Activated CD4-positive, alpha-beta T cell treated with anti-CD3 and anti-CD28 coated beads for 36 hours (primary cell): ENCODE results near the gene HOXA10. TPM values are rescaled to one million over a fixed set of nuclear protein-coding genes. Genes with fewer than 3 reads are reported as not detected.

Experiments used
- ATAC-seq: fragments of 200-7000 bp; cut with Tn5 transposase; one replicate; pipeline ENCODE4 v1.10.0; 2021; ENCODE audit warnings: mild to moderate bottlenecking, moderate library complexity
- CTCF ChIA-PET: fragments of 350-600 bp; sonication (Branson Sonifier 250); formaldehyde crosslinking; loops from one replicate; lab custom pipeline; 2021; ENCODE audit warnings: antibody characterized with exemption; lab: Charles Lee
- POLR2A ChIA-PET: fragments of 350-600 bp; sonication (Branson Sonifier 250); formaldehyde crosslinking; loops from one replicate; lab custom pipeline; 2021; ENCODE audit warnings: antibody characterized with exemption, inconsistent platforms; lab: Charles Lee
- DNase-seq: peaks from one replicate; pipeline ENCODE4 v3.0.0-alpha.2; 2020
- H3K27ac Mint-ChIP-seq: one replicate; pipeline ENCODE4 v1.8.0; 2021; ENCODE audit warnings: mixed read lengths
- H3K27me3 Mint-ChIP-seq: one replicate; pipeline ENCODE4 v1.8.0; 2021; ENCODE audit warnings: mixed read lengths
- H3K36me3 Mint-ChIP-seq: one replicate; pipeline ENCODE4 v1.8.0; 2021; ENCODE audit warnings: low read depth, mixed read lengths
- H3K4me1 Mint-ChIP-seq: one replicate; pipeline ENCODE4 v1.8.0; 2021; ENCODE audit warnings: mixed read lengths
- H3K4me3 Mint-ChIP-seq: one replicate; pipeline ENCODE4 v1.8.0; 2021; ENCODE audit warnings: mild to moderate bottlenecking, moderate library complexity, mixed read lengths
- H3K9me3 Mint-ChIP-seq: one replicate; pipeline ENCODE4 v1.8.0; 2021; ENCODE audit warnings: low read depth, mixed read lengths
- intact Hi-C, 2 experiments: fragments of 100-400 bp; cut with DNase I in 1 of 2; cut with micrococcal nuclease in 1 of 2; formaldehyde crosslinking; loops; one replicate each; pipeline versions ENCODE4 v1.14.2 to v1.15.1; 2022 to 2024; cut with DNase I, micrococcal nuclease
- total RNA-seq, 2 experiments: library from RNA; stranded (reverse); gene quantifications; one replicate each; pipeline ENCODE4 v1.2.3, GENCODE V29; 2021

HOXA10 gene
- total RNA-seq, 2 experiments from 2014 or later = not detected

DNA sequence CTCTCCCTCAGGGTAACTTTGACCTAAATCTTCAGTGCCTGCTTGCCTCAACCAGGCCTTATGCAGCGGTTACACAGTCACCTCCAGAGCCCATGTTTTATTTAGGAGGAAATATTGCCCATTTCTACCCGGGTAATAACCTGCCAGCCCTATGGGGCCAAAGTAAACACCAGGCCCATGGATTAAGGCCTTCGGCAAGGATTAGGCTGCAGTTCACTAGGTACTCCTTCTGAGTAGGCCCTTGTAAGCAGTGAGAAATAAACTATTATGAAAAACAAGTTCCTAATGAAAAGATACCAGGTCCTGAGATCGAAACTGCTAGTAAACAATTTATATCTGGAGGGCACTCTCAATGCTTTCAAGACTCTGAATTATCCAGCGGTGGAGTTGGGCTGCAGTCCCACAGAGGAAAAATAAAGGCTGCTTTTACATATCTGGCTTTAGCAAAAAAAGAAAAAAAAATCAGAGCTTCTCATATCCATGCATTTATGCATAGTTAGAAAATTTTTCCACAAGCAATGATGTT is 3.7 kb upstream of the HOXA10 start:
- DNase-seq = no peak
- ATAC-seq = no peak
- Mint-ChIP-seq H3K27ac (no peak overlapping the region), H3K4me1 (peaks cover 6% of the 10 kb centered on the region), H3K27me3 (peaks cover 50% of the 10 kb centered on the region), H3K9me3 (no peaks in the 10 kb centered on the region), H3K4me3 (no peak overlapping the region), H3K36me3 (no peaks in the 10 kb centered on the region)
- ChIA-PET CTCF (interaction anchor here (1.0 to 2.3 kb wide), 5 partner anchors 11 to 79 kb away, joined by 3 to 12 read pairs (median 4); no protein-coding TSS in a partner anchor), POLR2A (interaction anchor here (0.6 kb wide), 1 partner anchor 885 kb away, joined by 5 read pairs; no protein-coding TSS in a partner anchor)
- intact Hi-C loops = no loop called here

DNA sequence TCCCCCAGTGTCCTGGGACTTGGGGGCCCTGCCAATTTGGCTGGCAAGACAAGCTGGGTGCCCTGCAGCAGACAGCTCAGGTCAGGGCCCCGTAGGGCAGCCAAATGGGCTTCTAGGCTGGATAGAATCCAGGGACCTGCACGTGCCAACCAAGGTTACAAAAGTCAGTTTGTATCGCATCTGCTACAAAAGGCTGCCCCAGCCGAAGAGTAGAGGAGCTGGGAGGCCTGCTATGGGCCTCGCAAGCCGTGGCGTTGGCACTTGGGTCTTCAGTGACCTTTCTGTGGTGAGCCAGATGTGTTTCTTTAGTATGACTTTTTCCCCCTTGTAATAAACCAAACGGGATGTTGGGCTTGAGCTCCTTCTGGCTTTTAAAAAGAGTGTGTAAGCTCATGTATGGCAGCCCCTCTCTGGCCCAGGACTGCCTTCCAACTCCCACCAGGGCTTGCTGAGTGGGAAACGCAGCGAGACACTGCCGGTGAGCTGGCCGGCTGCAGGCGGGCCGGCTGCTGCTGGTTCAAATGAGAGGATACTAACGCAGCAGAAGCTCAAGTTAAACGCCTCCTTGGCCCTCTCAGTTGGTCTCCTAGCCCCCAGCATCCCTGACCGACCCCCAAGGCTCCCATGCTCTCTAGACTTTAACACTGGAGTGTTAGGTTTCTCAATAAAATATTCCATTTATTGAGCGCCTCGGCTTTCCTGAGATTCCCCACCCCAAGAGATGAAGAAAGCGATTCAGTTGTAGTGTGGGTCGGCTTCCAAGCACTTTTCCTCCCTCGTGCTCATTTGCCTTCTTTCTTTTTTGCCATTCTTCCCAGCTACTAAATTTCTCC is 3.1 kb upstream of the HOXA10 start:
- CTCF ChIA-PET = interaction anchor here (0.6 to 1.7 kb wide), 6 partner anchors 11 to 1131 kb away, joined by 3 to 6 read pairs (median 3); no protein-coding TSS in a partner anchor
- intact Hi-C loops = no loop called here
- no peak for ATAC-seq
- Mint-ChIP-seq H3K4me1 (peaks cover 9% of the 10 kb centered on the region), H3K36me3 (no peaks in the 10 kb centered on the region), H3K27me3 (peaks cover 48% of the 10 kb centered on the region), H3K9me3 (no peaks in the 10 kb centered on the region), H3K4me3 (no peak overlapping the region), H3K27ac (no peak overlapping the region)
- POLR2A ChIA-PET = interaction anchor here (0.5 to 0.6 kb wide), 2 partner anchors 8 to 886 kb away, joined by 5 read pairs; partner anchors contain the start of gene HOXA11
- no peak for DNase-seq

DNA sequence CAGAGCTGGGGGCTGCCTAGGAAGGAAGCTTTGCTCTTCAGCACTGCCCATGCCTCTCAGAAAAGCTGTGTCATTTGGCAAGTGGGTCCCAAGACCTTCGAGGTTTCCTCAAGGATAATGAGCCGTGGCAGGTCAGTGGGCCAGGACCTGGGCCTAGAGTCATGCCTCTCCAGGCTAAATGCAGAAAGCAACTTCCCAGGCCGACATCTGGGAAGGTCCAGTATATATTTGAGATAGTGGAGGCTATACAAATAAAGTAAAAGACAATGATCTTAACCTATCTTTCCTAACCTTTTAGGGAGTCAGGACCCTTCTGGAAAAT is 2.4 kb upstream of the HOXA10 start:
- intact Hi-C loops = no loop called here
- POLR2A ChIA-PET = interaction anchor here (0.5 kb wide), 1 partner anchor 9 kb away, joined by 5 read pairs; the partner anchor contains the start of gene HOXA11
- H3K4me3 Mint-ChIP-seq = no peak overlapping the region

DNA sequence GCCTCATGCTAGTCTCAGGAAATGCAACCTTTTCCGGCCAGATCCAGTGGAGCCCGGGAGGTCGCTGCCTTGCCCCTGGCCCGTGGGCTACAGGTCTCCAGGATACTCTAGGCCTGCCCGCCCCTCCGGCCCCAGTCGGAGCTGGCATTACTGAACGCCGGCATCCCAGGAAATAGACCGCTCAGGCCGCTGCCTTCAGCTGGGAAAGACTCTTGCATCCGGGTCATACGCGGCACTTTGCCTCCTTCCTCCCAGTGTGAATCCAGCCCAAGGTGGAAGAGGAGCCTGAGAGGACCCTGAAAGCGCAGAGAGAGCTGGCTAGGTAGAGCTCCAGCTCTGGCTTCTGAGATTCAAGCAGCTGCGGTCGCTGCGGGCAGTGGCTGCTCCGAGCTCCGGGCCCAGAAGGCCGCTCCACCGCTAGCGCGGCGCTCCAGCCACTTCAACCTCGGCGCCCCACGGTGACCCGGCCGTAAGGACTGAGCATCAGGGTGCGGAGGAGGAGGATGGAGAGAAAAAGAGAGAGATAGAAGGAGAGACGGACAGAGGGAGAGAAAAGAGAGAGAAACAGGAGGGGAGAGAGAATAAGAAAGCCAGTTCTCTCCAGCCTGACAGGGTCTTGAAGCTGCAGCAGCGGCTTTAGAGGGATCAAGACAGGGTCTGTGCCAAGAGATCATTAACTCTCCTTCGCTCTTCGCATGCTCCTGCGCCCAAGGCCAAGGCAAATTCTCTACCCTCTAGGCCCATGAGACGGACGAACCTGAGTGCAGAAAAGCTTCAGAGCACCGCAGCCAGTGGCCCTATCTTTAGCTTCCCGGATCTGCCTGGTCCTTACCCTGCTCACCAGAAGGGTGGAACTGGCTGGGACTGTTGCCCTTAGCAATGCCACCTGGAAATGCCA is 1.8 kb upstream of the HOXA10 start:
- DNase-seq (no peak), ATAC-seq (no peak)
- Mint-ChIP-seq H3K4me3 (no peak overlapping the region), H3K27ac (no peak overlapping the region), H3K36me3 (no peaks in the 10 kb centered on the region), H3K4me1 (peaks cover 15% of the 10 kb centered on the region), H3K9me3 (no peaks in the 10 kb centered on the region), H3K27me3 (peaks cover 53% of the 10 kb centered on the region)
- ChIA-PET POLR2A (no interaction called here), CTCF (interaction anchor here (0.9 to 1.7 kb wide), 4 partner anchors 13 to 26 kb away, joined by 3 to 6 read pairs (median 4); no protein-coding TSS in a partner anchor)
- intact Hi-C loops = no loop called here

More for the DNA sequence above, 2.4 kb upstream of the HOXA10 start:
- CTCF ChIA-PET = interaction anchor here (0.9 to 1.7 kb wide), 4 partner anchors 12 to 27 kb away, joined by 3 to 6 read pairs (median 4); no protein-coding TSS in a partner anchor
- Mint-ChIP-seq H3K36me3 (no peaks in the 10 kb centered on the region), H3K27me3 (peaks cover 53% of the 10 kb centered on the region), H3K27ac (no peak overlapping the region), H3K4me1 (peaks cover 14% of the 10 kb centered on the region), H3K9me3 (no peaks in the 10 kb centered on the region)
- DNase-seq = no peak
- ATAC-seq = no peak

DNA sequence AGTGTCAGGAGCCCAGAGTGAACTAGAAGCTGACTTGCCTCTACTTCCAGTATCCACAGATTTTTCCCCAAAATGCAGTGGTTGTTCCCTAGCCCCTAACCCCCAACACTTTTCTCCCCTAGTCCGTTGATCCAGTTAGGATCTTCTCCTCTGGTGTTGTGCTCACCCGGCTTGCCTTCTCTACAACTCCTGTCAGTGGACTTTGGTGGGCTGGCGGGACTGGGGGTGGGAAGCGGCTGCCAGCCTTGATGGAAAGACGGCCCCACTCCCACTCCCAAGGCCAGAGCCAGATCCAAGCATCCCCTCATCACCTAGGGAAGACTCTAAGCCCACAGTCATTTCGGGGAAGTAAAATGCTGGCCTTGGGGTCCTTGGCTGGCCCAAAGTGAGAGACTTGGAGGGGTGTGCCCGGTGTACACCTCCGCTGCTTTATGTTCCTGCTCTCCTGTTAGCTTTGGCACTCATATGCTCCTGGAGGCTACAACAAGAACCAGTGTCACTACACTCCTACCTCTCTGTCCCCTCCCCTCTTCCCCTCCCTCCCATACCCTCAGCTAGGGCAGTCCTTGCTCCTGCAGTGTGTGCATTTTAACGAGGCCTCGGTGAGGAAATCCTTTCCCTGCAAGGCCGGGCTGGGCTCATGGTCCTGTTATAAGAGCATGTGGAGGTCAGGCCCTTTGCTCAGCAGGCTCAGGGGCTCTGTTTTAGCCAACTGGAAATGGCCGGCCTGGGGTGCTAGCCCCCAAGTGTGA is 930 bp upstream of the HOXA10 start:
- no peaks in the 10 kb centered on the region for H3K9me3 Mint-ChIP-seq
- peaks cover 15% of the 10 kb centered on the region for H3K4me1 Mint-ChIP-seq
- ATAC-seq = no peak
- POLR2A ChIA-PET = no interaction called here
- H3K36me3 Mint-ChIP-seq = no peaks in the 10 kb centered on the region
- CTCF ChIA-PET = interaction anchor here (0.6 kb wide), 1 partner anchor 35 kb away, joined by 4 read pairs; no protein-coding TSS in a partner anchor
- peaks cover 54% of the 10 kb centered on the region for H3K27me3 Mint-ChIP-seq
- no peak for DNase-seq
- intact Hi-C loops = no loop called here
- no peak overlapping the region for H3K27ac Mint-ChIP-seq
- no peak overlapping the region for H3K4me3 Mint-ChIP-seq

DNA sequence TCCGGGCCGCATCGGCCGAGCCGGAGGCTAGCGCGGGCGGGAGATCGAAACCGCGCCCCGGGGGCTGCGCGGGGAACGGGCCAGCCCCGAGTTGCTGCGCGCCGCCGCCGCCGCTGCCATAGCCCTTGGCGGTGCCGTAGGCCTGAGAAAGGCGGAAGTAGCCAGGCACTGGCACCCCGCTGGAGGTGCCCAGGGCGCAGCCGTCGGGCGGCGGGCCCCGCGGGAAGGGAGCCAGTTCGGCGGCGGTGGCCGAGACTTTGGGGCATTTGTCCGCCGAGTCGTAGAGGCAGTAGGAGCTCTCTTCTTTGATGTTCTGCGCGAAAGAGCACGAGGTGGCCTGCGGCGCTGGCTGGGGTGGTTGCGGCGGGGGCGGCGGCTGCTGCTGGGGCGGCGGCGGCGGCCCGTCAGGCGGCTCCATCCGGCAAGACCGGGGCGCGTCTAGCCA is 587 bp downstream of the HOXA10 start:
- peaks cover 52% of the 10 kb centered on the region for H3K27me3 Mint-ChIP-seq
- no peak overlapping the region for H3K4me3 Mint-ChIP-seq
- no peaks in the 10 kb centered on the region for H3K36me3 Mint-ChIP-seq
- intact Hi-C loops = loop anchor here in 1 of 2 experiments (2.0 kb wide), 1 partner anchor 17 kb away; the partner anchor contains the start of gene HOXA7
- CTCF ChIA-PET = interaction anchor here (1.0 to 1.6 kb wide), 2 partner anchors 11 to 13 kb away, joined by 4 to 6 read pairs; no protein-coding TSS in a partner anchor
- ATAC-seq (peak; percentile 60), DNase-seq (peak; percentile 50)
- peaks cover 13% of the 10 kb centered on the region for H3K4me1 Mint-ChIP-seq
- no peaks in the 10 kb centered on the region for H3K9me3 Mint-ChIP-seq
- POLR2A ChIA-PET = interaction anchor here (0.6 kb wide), 1 partner anchor 312 kb away, joined by 7 read pairs; no protein-coding TSS in a partner anchor
- H3K27ac Mint-ChIP-seq = no peak overlapping the region

DNA sequence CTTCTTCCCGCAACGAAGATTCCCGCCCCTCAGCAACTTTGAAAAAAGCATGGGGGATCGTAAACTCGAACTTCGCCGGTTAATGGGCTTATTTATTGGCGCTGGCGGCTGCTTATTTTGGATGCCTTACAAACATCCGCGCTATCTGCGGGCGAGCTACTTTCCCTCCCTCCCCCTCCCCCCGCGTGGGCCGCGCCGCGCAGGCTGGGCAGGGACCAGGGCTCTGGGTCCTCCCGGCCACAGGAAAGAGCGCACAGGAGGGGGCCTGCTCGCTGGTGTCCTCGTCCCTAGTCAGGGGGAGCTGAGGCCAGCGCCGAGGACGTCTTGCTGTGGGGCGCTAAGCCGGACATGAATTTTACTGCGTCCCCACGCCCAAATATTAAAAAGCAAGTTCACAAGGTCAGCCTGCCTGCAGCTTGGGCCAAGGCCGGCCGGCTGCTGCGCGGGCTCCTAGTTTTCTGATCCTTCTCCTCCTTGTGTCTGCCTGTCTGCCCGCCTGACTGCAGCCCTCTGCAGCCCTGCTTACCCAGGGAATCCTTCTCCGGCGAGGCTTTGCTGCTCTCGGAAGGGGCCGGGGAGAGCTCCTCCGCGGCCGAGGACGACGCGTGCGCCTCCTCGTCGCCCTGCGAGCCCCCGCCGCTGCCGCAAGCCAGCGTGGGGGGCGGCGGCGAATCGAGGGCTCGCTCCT is 1.2 kb downstream of the HOXA10 start:
- Mint-ChIP-seq H3K4me3 (no peak overlapping the region), H3K4me1 (peaks cover 15% of the 10 kb centered on the region), H3K27ac (no peak overlapping the region), H3K36me3 (no peaks in the 10 kb centered on the region), H3K27me3 (peaks cover 56% of the 10 kb centered on the region), H3K9me3 (no peaks in the 10 kb centered on the region)
- intact Hi-C loops = loop anchor here in 1 of 2 experiments (2.0 kb wide), 1 partner anchor 16 kb away; the partner anchor contains the start of gene HOXA7
- ATAC-seq (peak; percentile 14), DNase-seq (peak; percentile 31)
- POLR2A ChIA-PET = interaction anchor here (0.6 kb wide), 1 partner anchor 312 kb away, joined by 7 read pairs; no protein-coding TSS in a partner anchor
- CTCF ChIA-PET = interaction anchor here (0.6 to 1.6 kb wide), 4 partner anchors 10 to 113 kb away, joined by 3 to 6 read pairs (median 4); no protein-coding TSS in a partner anchor

DNA sequence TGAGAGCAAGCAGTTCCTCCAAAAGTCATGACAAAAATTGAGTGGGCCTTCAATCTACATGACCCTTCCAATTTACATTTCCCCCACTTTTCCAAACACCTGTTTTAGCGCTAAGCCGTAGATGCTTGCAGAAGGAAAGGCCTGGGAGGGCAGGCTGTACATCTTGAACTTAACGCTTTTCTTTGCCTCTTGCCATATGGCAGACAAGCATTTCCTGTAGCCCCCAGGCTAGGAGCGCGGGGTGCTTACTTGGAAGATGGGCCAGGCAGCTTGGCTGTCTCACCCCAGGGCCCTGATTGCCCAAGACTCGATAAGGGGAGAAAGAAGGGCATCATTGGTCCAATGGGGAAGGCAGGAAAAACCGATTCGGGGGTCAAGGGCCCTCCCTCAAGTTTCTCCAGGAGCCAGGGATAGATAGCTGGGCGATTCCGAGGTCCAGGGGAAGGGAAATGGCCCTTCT is 1.8 kb downstream of the HOXA10 start:
- POLR2A ChIA-PET = no interaction called here
- Mint-ChIP-seq H3K36me3 (no peaks in the 10 kb centered on the region), H3K27ac (no peak overlapping the region), H3K4me3 (peak overlapping the region; percentile 7), H3K27me3 (peaks cover 57% of the 10 kb centered on the region), H3K4me1 (peaks cover 15% of the 10 kb centered on the region), H3K9me3 (no peaks in the 10 kb centered on the region)
- CTCF ChIA-PET = interaction anchor here (0.6 to 1.6 kb wide), 4 partner anchors 10 to 114 kb away, joined by 3 to 5 read pairs (median 4); no protein-coding TSS in a partner anchor
- intact Hi-C loops = loop anchor here in 1 of 2 experiments (2.0 kb wide), 1 partner anchor 16 kb away; the partner anchor contains the start of gene HOXA7
- ATAC-seq (no peak), DNase-seq (no peak)

DNA sequence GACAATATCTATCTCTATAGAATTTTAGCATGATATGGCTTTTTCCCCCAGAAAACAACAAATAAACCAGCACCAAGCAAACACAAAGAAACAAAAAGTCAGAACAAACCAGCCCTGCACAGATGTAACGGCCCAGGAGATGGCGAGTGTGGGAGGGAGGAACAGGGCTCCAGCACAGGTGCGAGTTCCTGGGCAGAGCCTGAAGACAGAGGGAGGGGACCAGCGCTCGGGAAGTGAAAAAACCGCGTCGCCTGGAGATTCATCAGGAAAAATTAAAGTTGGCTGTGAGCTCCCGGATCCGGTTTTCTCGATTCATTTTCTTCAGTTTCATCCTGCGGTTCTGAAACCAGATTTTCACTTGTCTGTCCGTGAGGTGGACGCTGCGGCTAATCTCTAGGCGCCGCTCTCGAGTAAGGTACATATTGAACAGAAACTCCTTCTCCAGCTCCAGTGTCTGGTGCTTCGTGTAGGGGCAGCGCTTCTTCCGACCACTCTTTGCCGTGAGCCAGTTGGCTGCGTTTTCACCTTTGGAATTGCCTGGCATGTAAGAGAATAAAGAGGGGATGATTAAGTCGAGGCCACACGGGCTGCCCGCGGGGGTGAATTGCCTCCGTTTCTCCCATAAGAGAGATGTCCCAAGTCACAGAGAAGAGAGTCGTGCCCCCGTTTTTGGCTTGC is 2.3 kb downstream of the HOXA10 start:
- ATAC-seq = no peak
- CTCF ChIA-PET = interaction anchor here (1.1 to 1.6 kb wide), 4 partner anchors 9 to 24 kb away, joined by 3 to 5 read pairs (median 4); no protein-coding TSS in a partner anchor
- peak; percentile 35 for DNase-seq
- Mint-ChIP-seq H3K9me3 (no peaks in the 10 kb centered on the region), H3K27me3 (peaks cover 63% of the 10 kb centered on the region), H3K36me3 (no peaks in the 10 kb centered on the region), H3K4me3 (no peak overlapping the region), H3K4me1 (peaks cover 18% of the 10 kb centered on the region), H3K27ac (peak overlapping the region; percentile 9)
- POLR2A ChIA-PET = no interaction called here
- intact Hi-C loops = loop anchor here (2.0 kb wide), 2 partner anchors 15 to 79 kb away; partner anchors contain the start of gene HOXA7 (in 1 of the 2)
